GM19468 (cell line): ENCODE data around the gene ABHD1.
"Not testable (repeated sequence)": the region's sequence is repeated elsewhere in the genome, so short reads cannot be mapped to it uniquely, and the experiment has no call there.

Experiments
- ATAC-seq: cut with Tn5 transposase; IDR thresholded peaks from one replicate; pipeline ENCODE4 v1.9.1; 2021; ENCODE audit warnings: mild to moderate bottlenecking, moderate library complexity, moderate number of reproducible peaks; ENCODE audit not compliant: unreplicated experiment; ENCODE audit errors: extremely low read depth

The ABHD1 gene

GRCh38 chr2:27108221-27108620 lies 15.4 kb upstream of the ABHD1 start:
- ATAC-seq = no peak

DNA sequence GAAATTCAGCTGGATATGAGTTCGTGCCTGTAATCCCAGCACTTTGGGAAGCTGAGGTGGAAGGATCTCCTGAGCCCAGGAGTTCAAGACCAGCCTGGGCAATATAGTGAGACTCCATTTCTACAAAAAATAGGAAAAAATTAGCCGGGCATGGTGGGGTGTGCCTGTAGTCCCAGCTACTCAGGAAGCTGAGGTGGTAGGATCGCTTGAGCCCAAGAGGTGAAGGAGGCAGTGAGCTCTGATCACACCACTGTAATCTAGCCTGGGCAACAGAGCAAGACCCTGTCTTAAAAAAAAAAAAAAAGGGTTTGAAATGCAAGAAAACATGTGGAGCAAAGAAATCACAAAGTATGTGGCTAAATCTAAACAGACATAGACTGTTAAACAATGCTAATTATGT lies 14.5 kb upstream of the ABHD1 start:
- ATAC-seq = no peak

DNA sequence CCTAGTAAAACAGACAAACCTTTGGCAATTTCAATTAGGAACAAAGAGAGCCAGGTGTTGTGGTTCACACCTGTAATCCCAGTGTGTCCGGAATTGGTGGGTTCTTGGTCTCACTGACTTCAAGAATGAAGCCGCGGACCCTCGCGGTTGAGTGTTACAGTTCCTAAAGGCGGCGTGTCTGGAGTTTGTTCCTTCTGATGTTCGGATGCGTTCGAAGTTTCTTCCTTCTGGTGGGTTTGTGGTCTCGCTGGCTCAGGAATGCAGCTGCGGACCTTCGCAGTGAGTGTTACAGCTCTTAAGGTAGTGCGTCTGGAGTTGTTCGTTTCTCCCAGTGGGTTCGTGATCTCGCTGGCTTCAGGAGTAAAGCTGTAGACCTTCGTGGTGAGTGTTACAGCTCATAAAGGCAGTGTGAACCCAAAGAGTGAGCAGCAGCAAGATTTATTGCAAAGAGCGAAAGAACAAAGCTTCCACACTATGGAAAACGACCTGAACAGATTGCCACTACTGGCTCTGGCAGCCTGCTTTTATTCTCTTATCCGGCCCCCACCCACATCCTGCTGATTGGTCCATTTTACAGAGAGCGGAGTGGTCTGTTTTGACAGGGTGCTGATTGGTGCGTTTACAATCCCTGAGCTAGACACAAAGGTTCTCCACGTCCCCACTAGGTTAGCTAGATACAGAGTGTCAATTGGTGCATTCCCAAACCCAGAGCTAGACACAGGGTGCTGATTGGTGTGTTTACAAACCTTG lies 12.8 kb upstream of the ABHD1 start:
- not testable (repeated sequence) for ATAC-seq

DNA sequence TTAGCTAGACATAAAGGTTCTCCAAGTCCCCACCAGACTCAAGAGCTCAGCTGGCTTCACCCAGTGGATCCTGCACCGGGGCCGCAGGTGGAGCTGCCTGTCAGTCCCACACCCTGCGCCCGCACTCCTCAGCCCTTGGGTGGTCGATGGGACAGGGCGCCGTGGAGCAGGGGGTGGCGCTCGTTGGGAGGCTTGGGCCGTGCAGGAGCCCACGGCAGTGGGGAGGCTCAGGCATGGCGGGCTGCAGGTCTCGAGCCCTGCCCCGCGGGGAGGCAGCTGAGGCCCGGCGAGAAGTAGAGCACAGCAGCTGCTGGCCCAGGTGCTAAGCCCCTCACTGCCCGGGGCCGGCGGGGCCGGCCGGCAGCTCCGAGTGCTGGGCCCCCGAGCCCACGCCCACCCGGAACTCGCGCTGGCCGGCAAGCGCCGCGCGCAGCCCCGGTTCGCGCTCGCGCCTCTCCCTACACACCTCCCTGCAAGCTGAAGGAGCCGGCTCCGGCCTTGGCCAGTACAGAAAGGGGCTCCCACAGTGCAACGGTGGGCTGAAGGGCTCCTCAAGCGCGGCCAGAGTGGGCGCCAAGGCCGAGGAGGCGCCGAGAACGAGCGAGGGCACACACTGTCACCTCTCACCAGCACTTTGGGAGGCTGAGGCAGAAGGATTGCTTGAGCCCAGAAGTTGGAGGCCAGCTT lies 12.1 kb upstream of the ABHD1 start:
- ATAC-seq = not testable (repeated sequence)

DNA sequence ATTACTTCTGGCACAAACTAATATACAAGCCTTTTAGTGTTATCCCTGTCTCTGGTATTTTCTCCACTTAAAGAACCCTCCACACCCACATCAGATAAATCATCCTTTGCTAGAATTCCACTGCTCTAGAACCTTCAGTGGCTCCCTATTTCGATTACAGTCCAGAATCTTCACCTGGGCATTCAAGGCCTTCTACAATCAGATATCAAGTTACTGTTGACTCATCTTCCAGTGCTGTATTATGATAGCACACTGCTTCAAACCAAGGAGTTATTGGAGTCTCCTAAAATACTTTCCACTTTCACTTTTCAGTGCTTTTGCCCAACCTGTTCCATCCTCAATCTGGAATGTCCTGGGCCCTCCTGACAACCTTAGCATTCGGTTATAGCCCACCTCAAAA lies 8.1 kb upstream of the ABHD1 start:
- ATAC-seq = no peak

- ATAC-seq = no peak
Observed at GRCh38 chr2:27117995-27118524, 5.6 kb upstream of the ABHD1 start.

- ATAC-seq = no peak
Observed at GRCh38 chr2:27118525-27119329, 4.9 kb upstream of the ABHD1 start, which contains the start of gene CGREF1. CGREF1 (minus strand) TSS chr2:27119128; CDS start chr2:27104366, 14,762 bp downstream.

- ATAC-seq = not testable (repeated sequence)
Observed at GRCh38 chr2:27119330-27119670, 4.3 kb upstream of the ABHD1 start.

- ATAC-seq = no peak
Observed at GRCh38 chr2:27121906-27122305, 1.7 kb upstream of the ABHD1 start.

DNA sequence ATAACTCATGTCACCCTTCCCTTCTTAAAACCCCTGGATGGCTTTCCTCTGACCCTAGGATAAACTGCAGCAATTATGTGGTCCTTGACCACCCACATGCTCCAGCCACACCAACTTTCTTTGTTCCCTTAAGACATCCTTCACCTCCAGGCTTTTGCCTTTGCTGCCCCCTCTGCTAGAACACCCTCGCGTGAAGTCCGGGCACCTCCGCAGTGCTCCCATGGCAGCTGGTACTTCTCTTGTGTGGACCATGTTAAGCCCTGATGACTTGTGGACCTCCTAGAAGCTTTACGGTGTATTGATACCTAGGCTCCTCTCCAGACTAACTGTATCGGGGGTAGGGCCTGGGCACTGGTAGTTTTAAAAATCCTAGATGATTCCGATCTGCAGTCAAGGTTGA lies 824 bp upstream of the ABHD1 start:
- no peak for ATAC-seq

- ATAC-seq = no peak
Observed at GRCh38 chr2:27125104-27125503, 1.5 kb downstream of the ABHD1 start.

DNA sequence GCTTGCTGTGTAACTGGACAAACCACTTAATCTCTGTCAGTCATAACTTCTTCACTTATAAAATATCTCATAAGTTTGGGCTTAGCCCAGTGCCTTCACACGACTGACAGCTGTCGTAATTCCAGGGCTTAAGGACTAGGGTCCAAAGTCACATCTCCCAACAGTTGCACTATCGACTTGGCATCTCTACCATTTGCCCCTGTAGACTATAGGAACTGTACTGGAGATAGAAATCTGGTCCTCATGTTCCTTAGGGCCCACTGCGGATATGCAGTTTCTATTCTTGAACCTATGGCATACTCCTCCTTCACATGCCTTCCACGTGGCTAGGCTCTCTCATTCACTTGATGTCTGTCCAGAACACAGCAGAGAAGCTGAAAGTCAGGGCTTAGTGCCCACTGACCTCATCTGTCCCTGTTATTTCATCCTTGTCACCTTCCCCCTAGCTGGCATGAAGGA lies 2.7 kb downstream of the ABHD1 start:
- ATAC-seq = no peak

DNA sequence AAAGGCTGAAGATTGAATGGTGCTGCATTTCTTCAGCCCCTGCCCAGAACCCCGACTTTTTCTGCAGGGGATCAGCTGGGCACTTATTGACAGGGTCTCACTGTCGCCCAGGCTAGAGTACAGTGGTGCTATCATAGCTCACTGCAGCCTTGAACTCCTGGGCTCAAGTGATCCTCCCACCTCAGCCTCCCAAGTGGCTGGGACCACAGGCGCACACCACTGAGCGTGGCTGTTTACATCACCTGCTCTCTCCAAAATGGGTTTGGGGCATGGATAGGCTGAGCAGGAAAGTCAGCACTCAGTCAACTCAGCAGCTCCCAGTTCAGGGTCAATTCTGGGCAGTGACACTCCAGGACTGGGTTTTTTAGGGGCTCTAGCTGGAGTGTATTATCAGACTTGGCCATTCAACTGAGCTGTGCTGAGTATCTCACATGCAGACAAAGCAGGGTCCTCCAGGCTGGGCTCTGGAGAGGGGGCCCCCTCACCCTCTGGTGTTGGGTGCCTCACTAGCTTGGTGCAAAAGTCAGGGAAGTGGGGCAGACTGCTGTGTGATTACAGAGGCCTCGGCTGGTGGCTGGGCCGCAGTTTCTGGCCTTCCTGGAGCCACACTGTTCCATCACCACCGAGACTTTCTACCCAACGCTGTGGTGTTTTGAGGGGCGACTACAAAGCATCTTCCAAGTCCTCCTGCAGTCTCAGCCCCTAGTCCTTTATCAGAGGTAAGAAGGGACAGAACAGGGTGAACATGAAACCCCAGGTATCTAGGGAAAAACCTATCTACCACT lies 4.5 kb downstream of the ABHD1 start:
- ATAC-seq = no peak

- no peak for ATAC-seq
Observed at GRCh38 chr2:27128668-27129571, 5.3 kb downstream of the ABHD1 start.

DNA sequence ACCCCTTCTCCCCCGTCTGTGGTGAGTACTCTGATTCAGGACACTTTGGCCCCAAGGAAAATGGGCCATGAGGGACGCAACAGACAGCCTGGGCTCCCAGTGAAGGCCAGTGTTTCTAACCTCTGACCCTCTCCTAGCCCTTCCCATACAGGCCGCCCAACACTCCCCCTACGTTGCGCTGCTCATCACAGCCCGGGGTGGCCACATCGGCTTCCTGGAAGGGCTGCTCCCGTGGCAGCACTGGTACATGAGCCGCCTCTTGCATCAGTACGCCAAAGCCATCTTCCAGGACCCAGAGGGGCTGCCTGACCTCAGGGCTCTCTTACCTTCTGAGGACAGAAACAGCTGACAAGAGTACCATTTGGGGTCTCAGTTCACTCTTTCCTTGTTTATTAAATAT lies 6.8 kb downstream of the ABHD1 start:
- ATAC-seq = no peak

DNA sequence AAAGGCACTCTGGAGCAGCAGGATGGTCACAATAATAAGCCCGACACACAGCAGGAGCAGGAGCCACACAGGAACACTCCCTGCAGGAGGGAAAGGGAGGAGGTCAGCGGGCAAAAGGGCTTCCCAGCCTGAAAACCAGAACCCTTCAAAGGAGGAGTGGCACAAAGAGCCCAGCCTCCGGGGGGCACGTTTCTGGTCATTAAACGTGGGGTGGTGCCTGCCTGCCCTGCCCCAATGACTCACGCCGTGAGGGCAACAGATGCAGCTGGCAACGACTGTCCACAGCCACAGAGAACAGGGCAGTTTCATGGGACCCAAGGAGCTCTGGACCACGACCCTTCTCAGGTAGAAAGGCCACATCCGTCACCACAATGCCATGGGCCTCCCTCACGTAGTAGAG lies 7.8 kb downstream of the ABHD1 start:
- no peak for ATAC-seq

DNA sequence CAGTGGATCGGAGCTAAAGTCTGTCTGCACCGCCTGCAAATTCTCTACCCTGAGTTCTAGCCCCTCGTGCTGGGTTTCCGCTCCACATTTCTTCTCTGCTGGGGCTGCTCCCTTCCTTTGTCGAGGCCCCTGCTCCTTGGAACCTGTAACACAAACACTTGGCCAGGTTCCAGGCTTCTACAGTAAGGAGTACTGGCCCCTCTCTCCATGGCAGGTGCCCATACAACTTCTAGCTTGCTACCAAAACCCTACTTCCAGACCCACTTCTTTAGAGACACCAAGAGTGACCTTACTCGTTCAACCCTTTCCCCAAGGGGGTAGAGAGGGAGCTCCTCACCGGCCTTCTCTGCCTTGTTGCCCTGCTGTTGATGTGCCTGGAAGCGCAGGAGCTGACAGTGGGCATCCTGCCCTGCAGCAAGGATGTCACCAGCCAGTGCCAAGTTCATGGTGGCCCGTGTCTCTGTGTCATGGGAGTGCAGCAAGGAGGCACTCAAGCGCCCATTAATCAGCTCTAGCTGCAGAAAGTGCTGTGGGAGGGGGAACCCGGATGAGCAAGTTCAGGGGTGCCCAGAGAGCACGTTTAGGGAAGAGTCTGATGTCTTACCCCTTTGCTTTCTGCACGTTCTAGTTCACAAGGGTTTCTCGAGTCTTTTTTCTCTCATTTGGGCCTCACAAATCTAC lies 9.7 kb downstream of the ABHD1 start:
- ATAC-seq = no peak
